Ishikawa (cell line): ENCODE data around the gene USH1C.
A peak's percentile ranks its signal among the peaks of the same experiment; 100 is the strongest.

ENCODE experiments used
- CEBPB ChIP-seq: IDR thresholded peaks from 2 replicates; pipeline ENCODE4 v1.6.1; 2012
- CREB1 ChIP-seq: IDR thresholded peaks from 2 replicates; pipeline ENCODE4 v1.6.1; 2012; ENCODE audit warnings: low read depth
- EGR1 ChIP-seq: IDR thresholded peaks from 2 replicates; pipeline ENCODE4 v1.6.1; 2012
- EP300 ChIP-seq: IDR thresholded peaks from 2 replicates; pipeline ENCODE4 v1.6.1; 2012; ENCODE audit warnings: borderline replicate concordance
- FOXM1 ChIP-seq: IDR thresholded peaks from 2 replicates; pipeline ENCODE4 v1.6.1; 2012; ENCODE audit warnings: low read depth, borderline replicate concordance
- MAX ChIP-seq: IDR thresholded peaks from 2 replicates; pipeline ENCODE4 v1.6.1; 2012
- NFIC ChIP-seq: IDR thresholded peaks from 2 replicates; pipeline ENCODE4 v1.6.1; 2012
- RAD21 ChIP-seq: IDR thresholded peaks from 2 replicates; pipeline ENCODE4 v1.6.1; 2012; ENCODE audit warnings: low read depth
- REST ChIP-seq: IDR thresholded peaks from 2 replicates; pipeline ENCODE4 v1.6.1; 2012; ENCODE audit warnings: low read depth, mild to moderate bottlenecking
- TAF1 ChIP-seq: IDR thresholded peaks from 2 replicates; pipeline ENCODE4 v1.6.1; 2012; ENCODE audit warnings: low read depth, mild to moderate bottlenecking
- TCF12 ChIP-seq: IDR thresholded peaks from 2 replicates; pipeline ENCODE4 v1.6.1; 2012; ENCODE audit warnings: low read depth
- TEAD4 ChIP-seq: IDR thresholded peaks from 2 replicates; pipeline ENCODE4 v1.6.1; 2012
- USF1 ChIP-seq: IDR thresholded peaks from 2 replicates; pipeline ENCODE4 v1.6.1; 2012
- YY1 ChIP-seq: IDR thresholded peaks from 2 replicates; pipeline ENCODE4 v1.6.1; 2012; ENCODE audit warnings: low read depth
- ZBTB7A ChIP-seq: IDR thresholded peaks from 2 replicates; pipeline ENCODE4 v1.6.1; 2012; ENCODE audit warnings: low read depth

Gene USH1C

GRCh38 chr11:17588166-17588565 is 44.0 kb upstream of the USH1C start:
- TF ChIP-seq USF1 (no peak), MAX (no peak), TEAD4 (no peak), TAF1 (no peak), ZBTB7A (no peak)

GRCh38 chr11:17585911-17586695 is 41.9 kb upstream of the USH1C start:
- no peak for TF ChIP-seq FOXM1
- no peak for TF ChIP-seq YY1
- TF ChIP-seq ZBTB7A, result no peak
- TF ChIP-seq EP300, result no peak
- TF ChIP-seq TCF12, result no peak

- TF ChIP-seq RAD21, result no peak
- no peak for TF ChIP-seq FOXM1
- TF ChIP-seq MAX, result no peak
- no peak for TF ChIP-seq ZBTB7A
- no peak for TF ChIP-seq EGR1
- TF ChIP-seq TAF1, result no peak
- TF ChIP-seq NFIC, result no peak
- TF ChIP-seq REST, result no peak
- no peak for TF ChIP-seq CEBPB
- TF ChIP-seq USF1, result no peak
- no peak for TF ChIP-seq TEAD4
These were observed 37.5 kb upstream of the USH1C start for GRCh38 chr11:17581732-17582053.

GRCh38 chr11:17581036-17581731 is 37.0 kb upstream of the USH1C start:
- TF ChIP-seq TAF1 (no peak), CEBPB (peak; percentile 24; the same call in 1 of the 2 replicates), TEAD4 (no peak)

GRCh38 chr11:17580271-17580670 is 36.1 kb upstream of the USH1C start:
- no peak for TF ChIP-seq EP300
- TF ChIP-seq TEAD4, result no peak
- TF ChIP-seq NFIC, result no peak
- TF ChIP-seq CEBPB, result no peak
- TF ChIP-seq REST, result no peak
- TF ChIP-seq TAF1, result no peak
- no peak for TF ChIP-seq MAX
- no peak for TF ChIP-seq CREB1

GRCh38 chr11:17579451-17579850 is 35.2 kb upstream of the USH1C start:
- TF ChIP-seq TAF1 (no peak), NFIC (no peak), USF1 (no peak), MAX (no peak), TCF12 (no peak), CREB1 (no peak), YY1 (no peak), TEAD4 (no peak), RAD21 (no peak), ZBTB7A (no peak), EGR1 (no peak), FOXM1 (no peak), EP300 (no peak), REST (no peak), CEBPB (no peak)
